Dermis microvascular lymphatic vessel endothelial cell (primary cell): ENCODE measurements around the gene FILIP1L. TPM values are rescaled to one million over a fixed set of nuclear protein-coding genes. Genes with fewer than 3 reads are reported as not detected.
"Not testable (repeated sequence)": the region's sequence is repeated elsewhere in the genome, so short reads cannot be mapped to it uniquely, and the experiment has no call there.

Source experiments
- DNase-seq, 2 donors: peaks; one replicate each; pipeline versions ENCODE4 v3.0.0 to v3.0.0-alpha.2; 2010; ENCODE audit warnings: low read depth in 2 of 2
- total RNA-seq: library from RNA; depleted of rRNA; stranded (reverse); fragments of >200 nt; gene quantifications from 2 replicates; pipeline ENCODE4 v1.2.1, GENCODE V29; 2014

FILIP1L gene
- total RNA-seq, 1 donor from 2014 or later: 19.0 TPM

DNA sequence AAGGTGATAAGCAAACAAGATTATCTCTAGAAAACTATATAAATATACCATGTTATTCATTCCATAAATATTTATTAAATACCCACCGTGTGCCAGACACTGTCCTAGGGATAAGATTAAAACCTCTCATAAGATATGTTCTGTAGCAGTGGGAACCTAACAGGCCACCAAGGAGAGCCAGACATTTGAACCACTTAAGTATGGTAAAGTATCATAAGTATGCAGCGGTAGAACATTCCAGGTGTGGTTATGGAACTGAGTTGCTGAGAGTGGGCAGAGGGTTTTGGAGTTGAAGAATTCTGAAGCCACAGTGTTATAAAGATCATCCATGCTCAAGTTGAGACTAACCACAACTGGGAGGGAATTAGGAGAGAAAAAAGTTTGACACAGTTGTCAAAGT lies 14.7 kb downstream of the FILIP1L start:
- DNase-seq: no peak

DNA sequence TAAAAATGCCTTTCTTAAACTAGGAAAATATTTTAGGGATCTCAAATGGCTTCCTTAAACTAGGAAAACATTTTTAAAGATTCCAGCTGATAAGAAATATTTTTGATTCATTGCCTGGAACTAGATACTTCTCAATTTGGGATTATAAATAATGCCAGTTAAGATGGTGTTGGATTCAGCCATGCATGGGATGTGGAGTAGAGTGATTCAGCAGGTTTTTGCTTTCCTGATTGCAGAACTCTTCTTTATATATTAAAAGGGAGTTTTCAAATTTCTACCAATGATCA lies 15.6 kb downstream of the FILIP1L start:
- DNase-seq: no peak

DNA sequence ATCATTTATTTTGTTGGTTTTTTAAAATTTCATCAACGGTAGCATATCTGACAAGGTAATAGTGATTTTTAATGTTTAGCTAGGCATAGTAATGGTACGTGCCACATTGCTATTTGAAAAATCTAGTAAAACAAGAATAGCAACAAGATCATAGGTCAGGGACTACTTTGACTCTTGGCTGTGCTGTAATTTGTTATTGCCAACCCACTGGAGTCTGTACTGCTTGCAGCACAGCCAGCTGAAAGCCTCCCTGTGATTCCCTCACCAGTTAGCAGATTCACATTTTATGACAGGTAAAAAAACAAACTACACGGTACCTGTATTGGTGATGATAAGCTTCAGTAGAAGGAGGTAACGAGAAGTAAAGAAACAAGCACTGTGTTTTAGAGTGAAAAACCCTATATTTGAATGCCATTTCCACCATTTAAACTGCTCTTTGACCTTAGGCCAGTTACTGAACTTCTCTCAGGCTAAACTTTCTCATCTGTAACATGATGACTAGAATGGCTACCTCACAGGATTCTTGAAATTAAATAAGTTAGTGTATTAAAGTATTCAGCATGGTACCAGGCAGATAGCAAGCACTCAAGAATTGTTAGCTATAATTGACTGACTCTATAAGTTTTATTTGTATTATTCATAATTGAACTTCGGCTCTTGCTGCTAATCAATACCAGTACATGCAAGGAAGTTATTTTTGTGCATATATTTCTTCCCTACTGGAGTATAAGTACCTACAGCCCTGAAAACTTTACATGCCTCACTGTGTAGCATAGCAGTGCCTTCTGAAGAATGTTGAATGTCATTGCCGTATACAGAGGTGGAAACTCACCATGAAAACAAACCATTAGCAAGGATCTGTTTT lies 16.1 kb downstream of the FILIP1L start:
- peak in 1 of 2 donors; percentile 41 for DNase-seq

DNA sequence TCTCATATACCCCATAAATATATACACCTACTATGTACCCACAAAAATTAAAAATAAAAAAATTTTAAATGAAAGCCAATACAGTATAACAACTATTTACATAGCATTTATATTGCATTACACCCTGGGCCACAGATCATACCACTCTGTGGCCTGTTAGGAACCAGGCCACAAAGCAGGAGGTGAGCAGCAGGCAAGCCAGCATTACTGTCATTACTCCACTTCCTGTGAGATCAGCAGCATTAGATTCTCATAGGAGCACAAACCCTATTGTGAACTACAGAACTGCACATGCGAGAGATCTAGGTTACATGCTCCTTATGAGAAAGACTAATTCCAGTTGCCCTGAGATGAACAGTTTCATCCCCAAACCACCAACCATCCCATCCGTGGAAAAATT lies 17.4 kb downstream of the FILIP1L start:
- DNase-seq: no peak

DNA sequence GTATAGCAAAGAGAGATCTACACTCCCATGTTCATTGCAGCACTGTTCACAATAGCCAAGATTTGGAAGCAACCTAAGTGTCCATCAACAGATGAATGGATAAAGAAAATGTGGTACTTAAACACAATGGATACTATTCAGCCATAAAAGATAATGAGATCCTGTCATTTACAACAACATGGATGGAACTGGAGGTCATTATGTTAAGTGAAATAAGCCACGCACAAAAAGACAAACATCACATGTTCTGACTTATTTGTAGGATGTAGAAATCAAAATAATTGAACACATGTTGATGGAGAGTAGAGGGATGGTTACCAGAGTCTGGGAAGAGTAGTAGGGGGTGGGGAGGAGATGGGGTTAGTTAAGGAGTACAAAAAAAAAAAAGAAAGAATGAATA lies 18.0 kb downstream of the FILIP1L start:
- DNase-seq: not testable (repeated sequence)

DNA sequence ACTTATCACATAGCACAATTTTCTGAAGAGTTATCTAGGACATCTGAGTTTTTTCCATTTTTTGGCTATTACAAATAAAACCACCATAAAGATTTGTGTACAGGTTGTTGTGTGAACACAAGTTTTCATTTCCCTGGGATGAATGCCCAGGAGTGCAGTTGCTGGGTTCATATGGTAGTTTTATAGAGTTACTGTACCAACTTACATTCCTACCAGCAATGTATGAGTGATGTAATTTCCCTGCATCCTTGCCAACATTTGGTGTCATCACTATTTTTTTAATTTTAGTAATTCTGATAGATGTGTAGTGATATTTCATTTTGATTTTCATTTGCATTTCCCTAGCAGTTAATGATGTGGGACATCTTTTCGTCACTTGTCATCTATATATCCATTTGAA lies 20.5 kb downstream of the FILIP1L start:
- peak; percentile 31 to 46 for DNase-seq

DNA sequence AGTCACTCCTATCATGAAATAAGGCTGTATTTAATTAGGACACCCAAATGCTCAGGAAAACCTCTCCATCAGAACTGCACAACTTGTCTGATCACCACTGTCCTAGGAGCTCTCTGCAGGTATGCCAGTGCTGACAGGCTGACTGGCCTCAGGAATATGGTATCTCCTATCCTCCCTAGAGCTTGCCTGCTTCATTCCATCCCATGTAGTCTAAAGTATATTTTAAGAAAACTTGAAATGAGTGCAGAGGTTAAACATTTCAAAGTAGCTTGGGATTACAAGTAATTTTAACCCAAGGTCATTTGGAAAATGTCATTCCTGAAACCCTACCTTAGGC lies 23.7 kb downstream of the FILIP1L start:
- DNase-seq: no peak

DNA sequence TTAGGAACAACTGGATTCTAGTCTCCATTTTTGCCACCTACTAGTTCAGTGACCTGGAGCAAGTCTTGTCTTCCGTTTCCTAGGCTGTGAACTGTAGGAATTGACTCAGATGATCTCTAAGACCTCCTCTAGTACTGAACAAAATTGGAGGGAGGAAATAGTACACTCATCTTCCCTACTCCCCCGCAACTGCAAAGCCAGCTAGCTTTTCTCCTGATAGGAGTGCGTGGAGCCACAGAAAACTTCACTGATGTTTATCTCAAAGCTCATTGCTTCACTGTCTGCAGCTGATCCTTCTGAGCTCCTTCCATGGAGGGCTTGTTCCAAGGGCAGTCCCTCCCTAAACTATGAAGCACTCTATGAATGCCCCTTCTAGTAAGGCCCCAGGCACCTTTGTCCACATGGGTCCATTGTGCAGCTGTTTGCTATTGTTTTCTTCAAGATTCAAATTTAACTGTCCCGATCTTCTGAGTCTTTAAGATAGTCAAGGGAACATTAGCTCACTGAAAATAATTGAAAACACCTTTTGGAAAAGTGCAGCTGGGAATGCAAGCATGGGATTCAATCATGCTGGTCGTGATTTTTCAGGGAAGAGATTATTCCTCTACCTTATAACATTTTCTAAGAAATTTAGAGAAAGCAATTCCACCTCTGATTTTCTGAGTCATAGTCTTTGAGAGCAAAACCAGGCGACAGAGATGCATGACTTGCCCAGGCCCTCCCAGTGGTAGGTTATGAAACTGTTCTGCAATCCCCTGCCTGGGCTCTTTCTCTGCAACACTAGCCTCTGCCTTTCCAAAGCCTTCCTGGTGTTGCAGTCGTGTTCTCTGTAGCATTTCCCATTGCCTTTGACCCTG lies 24.3 kb downstream of the FILIP1L start:
- DNase-seq: peak in 1 of 2 donors; percentile 38

DNA sequence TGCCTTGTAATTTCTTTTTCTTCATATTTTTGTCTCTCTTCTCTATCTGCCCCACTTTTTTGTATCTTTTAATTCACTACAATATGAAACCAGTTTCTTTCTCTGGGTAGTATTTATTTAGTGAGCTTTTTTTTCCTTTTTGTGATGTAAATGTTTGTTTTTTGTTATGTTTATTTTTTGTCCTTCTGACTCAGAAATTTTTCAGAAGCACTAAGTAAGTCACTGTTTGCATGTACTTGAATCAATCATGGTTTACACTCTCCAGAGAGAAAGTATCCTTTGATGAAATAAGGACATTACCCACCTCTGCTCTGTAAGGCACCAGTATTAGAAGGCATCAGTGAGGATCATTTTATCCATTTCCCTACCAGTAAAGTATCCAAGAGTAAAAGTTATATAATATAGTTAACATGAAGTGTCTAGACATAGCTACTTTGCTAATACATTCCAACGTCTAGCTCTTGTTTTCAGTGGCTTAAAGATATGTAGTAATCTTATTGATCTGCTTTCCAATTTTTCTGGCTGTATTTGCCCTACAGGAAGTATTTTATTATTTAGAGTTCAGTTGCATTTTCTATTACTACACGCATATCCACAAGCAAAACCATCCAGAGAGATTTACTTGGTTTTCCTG lies 25.4 kb downstream of the FILIP1L start:
- no peak for DNase-seq

DNA sequence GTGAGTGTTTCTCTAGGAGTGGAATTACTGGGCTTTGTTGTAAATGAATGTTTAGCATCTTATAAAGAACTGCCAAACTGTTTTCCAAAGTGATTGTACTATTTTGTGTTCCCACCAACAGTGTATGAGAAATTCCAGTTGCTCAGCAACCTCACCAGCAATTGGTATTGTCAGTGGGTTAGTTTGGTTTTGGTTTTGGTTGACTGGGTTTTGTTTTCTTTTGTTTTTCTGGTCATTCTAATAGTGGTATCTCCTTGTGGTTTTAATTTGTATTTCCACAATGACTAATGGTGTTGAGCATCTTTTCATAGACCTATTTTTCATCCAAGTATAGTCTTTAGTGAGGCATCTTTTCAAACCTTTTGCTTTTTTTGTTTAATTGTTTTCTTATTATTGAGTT lies 27.1 kb downstream of the FILIP1L start:
- DNase-seq: no peak

DNA sequence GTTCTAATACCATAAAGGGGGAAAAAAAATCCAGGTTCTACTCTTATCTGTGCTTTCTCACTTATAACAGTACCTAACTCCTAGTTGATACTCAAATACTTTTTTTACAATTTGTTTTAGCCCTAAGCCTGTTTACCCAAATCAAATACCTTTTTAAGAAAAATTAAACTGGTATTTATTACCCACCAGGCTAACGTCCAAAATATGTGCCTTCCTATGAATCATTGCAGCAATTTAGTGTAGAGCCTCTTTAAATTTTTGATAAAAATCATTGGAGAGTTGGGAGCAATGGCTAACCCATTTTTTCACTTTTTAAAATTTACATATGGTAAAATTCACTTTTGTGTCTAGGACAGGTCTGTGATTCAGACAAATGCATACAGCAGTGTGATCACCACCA lies 27.9 kb downstream of the FILIP1L start:
- no peak for DNase-seq

DNA sequence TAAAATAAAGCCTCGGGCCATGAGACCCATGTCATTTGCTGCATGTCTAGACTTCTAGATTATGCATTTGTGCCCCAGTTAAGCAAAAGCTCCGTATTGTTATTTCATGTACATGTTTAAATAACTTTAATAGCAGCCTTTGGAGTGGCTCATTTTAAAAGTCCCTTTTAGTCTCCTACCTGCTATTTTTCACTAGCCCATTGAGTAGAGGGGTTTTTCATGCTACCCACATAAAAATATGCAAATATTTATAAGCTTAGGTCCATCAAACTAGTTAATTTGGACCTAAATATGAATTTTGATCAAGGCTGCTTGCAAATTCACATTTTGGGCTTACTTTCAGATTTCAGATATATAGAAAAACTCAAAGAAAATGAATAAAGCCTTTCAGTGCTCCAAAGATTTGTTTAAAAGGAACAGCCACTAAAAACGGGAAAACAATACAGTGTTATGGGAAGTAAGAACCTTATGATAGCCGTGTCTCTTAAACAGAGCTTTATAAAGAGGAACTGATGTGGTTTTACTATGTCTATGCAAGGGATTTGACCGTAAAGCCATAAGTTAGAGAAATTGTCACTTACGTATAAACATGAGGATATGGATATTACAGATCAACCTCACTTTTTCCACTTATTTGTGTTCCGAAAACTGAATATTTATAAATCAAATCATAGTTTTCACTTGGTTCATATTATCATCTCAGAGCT lies 30.0 kb downstream of the FILIP1L start:
- DNase-seq: no peak

DNA sequence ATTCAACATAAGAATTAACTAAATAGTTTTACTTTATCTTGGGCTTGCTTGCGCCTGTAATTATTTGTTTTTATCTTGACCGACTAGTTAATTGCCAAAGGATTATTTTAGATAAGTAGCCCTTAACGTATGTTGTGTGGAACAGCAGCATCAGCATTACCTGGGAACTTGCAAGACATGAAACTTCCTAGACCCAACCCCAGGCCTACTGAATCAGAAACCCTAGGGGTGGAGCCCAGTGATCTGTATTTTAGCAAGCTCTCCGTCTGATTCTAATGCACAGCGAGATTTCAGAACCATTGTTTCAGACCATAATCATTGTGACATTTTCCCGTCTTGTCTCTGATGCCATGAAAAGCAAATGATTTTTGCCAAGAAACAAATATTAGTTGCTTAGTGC lies 31.1 kb downstream of the FILIP1L start:
- no peak for DNase-seq

DNA sequence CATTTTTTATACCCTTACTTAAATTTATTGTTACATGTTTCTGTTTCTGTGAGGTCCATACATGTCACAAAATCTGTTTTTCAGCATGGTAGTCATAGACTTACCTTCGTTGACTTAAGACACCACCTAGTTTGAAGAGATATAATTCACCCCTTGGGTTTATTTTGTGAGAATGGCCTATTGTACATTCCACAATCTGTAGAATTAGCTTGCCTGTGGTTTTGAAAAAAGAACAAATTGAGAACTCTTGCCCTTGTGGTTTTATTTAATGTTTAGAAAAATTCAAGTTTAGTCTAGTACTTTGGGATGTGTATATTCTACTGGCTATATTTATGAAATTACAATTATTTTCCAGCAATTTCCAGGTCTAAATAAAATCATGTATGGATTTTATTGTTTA lies 31.6 kb downstream of the FILIP1L start:
- DNase-seq: no peak

DNA sequence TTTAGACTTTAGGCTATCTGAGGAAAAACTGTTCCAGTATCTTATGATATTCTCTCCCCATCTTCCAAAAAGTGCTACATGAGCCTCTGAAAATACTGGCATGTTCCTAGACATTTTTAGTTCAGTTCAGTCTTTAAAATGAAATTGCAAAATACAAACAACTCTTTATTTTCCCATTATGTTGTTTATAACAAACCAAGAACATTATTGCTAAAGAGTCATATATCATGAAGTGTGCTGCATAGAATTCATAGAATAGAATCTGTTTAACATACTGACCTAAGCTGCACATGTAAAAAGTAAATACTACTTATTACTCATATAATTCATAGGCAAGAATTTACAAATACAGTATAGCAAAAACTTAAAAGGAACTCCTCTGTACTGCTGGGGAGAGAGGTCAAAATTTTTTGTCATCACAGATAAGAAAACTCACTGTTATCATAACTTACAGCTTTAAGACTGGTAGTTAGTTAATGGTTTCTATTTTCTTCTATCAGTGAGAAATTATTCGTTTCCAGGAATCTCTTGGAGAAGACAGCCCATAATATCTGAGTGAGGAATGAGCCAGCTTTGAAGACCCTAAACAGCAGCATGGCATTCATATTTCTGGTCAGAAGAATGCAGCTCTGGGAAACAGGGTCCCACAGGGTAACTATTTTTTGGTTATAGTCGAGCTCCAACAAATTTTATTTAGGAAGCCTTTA lies 32.2 kb downstream of the FILIP1L start:
- DNase-seq: no peak

DNA sequence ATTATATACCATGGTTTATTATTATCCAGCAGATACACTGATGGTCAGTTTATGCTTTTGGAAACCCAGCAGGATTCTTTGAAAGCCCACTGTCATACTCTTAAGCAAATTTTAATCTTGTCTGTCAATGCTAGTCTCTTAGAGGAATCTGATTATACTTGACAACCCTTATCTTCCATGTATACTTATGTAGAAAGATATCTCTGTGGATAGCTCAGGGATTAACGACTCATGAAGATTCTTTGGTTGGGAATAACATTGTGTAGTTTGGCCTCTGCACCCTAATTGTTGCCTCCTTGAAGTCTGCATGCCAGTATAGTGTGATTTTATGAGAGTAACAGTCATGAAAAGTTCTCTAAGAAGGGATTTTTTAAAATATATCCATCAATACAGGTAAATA lies 33.0 kb downstream of the FILIP1L start:
- no peak for DNase-seq

DNA sequence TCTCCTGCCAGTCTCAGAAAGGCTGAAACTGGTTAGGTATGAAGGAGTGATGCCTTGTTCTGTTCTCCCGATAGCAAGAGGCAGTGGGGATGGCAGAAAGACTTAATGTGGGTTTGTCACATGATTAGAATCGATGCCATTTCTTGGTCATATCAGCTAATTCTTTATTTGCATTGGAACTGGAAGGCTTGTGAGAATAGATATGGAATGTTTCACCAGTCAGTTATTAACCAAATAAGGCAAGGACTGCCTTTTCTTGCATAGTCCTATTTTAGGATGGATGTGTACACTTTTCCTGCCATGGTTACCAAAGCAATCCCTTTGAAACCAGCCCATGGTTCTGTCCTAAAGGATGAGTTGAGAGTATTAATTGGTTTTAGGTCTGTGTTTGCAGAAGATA lies 33.7 kb downstream of the FILIP1L start:
- no peak for DNase-seq

DNA sequence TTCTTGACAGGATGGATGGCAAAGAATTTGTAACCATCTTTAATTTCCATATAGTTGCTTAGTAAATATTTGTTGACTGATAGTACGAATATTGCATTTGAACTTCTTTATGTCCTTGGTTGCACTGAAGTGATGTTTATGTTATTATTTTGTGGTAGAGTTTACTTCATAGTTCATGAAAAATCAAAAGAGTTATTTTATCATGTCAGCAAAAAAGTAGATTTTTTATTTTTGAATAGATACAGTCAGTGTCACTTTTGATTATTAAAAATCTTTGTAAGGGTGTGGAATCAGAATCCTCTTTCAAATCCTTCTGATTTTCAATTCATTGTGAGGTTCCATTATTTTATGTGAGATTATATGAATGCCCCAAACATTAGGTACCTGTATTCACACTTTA lies 35.0 kb downstream of the FILIP1L start:
- no peak for DNase-seq

DNA sequence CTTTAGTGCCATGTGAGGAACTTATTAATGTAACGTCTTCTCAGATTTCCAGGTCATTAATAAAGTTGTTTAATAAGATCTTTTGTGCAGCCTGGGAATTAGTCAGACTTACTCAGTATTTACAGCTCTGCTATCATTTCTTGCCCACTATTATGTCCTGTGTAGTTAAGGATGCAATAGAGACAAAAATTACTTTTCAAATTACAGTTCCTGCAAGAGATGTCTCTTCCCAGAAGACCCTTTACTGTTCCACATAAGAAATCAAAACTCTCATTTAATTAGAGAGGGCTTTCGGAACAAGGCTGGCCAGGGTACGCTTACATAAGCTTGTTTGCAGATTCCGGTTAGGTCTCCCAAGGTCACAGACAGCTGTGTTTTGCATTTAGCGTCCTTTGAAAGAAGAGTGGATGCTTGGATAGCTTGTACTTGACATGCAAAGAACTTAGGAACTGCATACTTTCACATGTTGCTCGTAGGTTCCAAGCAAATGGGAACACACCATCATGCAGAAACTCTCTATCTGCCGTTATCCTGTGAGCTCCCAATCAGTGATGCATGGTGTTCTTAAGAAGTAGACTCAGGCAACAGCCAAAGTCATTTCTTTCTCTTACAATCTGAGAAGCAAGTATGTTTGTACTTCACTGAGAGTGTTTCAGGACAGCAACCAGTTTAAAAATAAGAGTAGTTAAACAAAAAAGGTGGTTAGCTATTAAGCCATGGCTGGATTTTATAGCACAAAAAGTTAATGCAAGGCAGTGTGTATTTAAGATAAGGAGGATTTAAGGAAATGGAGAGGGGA lies 37.4 kb downstream of the FILIP1L start:
- DNase-seq: no peak
